Measurements from ENCODE around the gene ZNF281. TPM values are rescaled to one million over a fixed set of nuclear protein-coding genes. Genes with fewer than 3 reads are reported as not detected.
"Not testable (repeated sequence)": the region's sequence is repeated elsewhere in the genome, so short reads cannot be mapped to it uniquely, and the experiment has no call there.

ZNF281 gene
- total RNA-seq, 2 experiments from 2014 or later: 6.4 to 7.5 TPM

GRCh38 chr1:200427744-200428143 is 17.9 kb upstream of the ZNF281 start:
- CTCF ChIA-PET: interaction anchor here (1.0 kb wide), 1 partner anchor 148 kb away, joined by 3 read pairs; no protein-coding TSS in a partner anchor
- intact Hi-C loops (cut with micrococcal nuclease): no loop called here
- DNase-seq: no peak
- H3K27ac Mint-ChIP-seq: no peak overlapping the region
- peaks cover 6% of the 10 kb centered on the region for H3K4me1 Mint-ChIP-seq (ENCODE audit: low read depth)
- no peaks in the 10 kb centered on the region for H3K36me3 Mint-ChIP-seq (ENCODE audit: low read depth)
- H3K9me3 Mint-ChIP-seq: no peaks in the 10 kb centered on the region
- no peaks in the 10 kb centered on the region for H3K27me3 Mint-ChIP-seq (ENCODE audit: low read depth)
- H3K4me3 Mint-ChIP-seq: no peak overlapping the region

- Mint-ChIP-seq H3K27ac (no peak overlapping the region), H3K4me3 (no peak overlapping the region), H3K4me1 (ENCODE audit: low read depth) (peaks cover 4% of the 10 kb centered on the region), H3K36me3 (ENCODE audit: low read depth) (no peaks in the 10 kb centered on the region), H3K27me3 (ENCODE audit: low read depth) (no peaks in the 10 kb centered on the region), H3K9me3 (no peaks in the 10 kb centered on the region)
- DNase-seq: no peak
- CTCF ChIA-PET: no interaction called here
- intact Hi-C loops (cut with micrococcal nuclease): no loop called here
These were observed 16.4 kb upstream of the ZNF281 start for GRCh38 chr1:200426196-200426595.

- no peak overlapping the region for H3K27ac Mint-ChIP-seq
These were observed 13.4 kb upstream of the ZNF281 start for GRCh38 chr1:200423235-200423634.

GRCh38 chr1:200422211-200422610 is 12.4 kb upstream of the ZNF281 start:
- Mint-ChIP-seq H3K4me1 (ENCODE audit: low read depth) (no peaks in the 10 kb centered on the region), H3K36me3 (ENCODE audit: low read depth) (no peaks in the 10 kb centered on the region), H3K27me3 (ENCODE audit: low read depth) (peaks cover 4% of the 10 kb centered on the region), H3K27ac (no peak overlapping the region), H3K4me3 (no peak overlapping the region), H3K9me3 (no peaks in the 10 kb centered on the region)
- CTCF ChIA-PET: interaction anchor here (1.5 kb wide), 1 partner anchor 69 kb away, joined by 4 read pairs; no protein-coding TSS in a partner anchor
- DNase-seq: no peak
- intact Hi-C loops (cut with micrococcal nuclease): no loop called here

More at GRCh38 chr1:200423235-200423634, 13.4 kb upstream of the ZNF281 start:
- H3K36me3 Mint-ChIP-seq (ENCODE audit: low read depth): no peaks in the 10 kb centered on the region
- no peaks in the 10 kb centered on the region for H3K4me1 Mint-ChIP-seq (ENCODE audit: low read depth)
- no peaks in the 10 kb centered on the region for H3K9me3 Mint-ChIP-seq
- CTCF ChIA-PET: interaction anchor here (0.5 kb wide), 1 partner anchor 11 kb away, joined by 3 read pairs; no protein-coding TSS in a partner anchor
- H3K4me3 Mint-ChIP-seq: no peak overlapping the region
- intact Hi-C loops (cut with micrococcal nuclease): no loop called here
- H3K27me3 Mint-ChIP-seq (ENCODE audit: low read depth): peaks cover under 1% of the 10 kb centered on the region
- DNase-seq: no peak

GRCh38 chr1:200415789-200416593 is 6.2 kb upstream of the ZNF281 start:
- no peak for DNase-seq
- no peak overlapping the region for H3K4me3 Mint-ChIP-seq
- H3K27me3 Mint-ChIP-seq (ENCODE audit: low read depth): peaks cover 4% of the 10 kb centered on the region
- no peaks in the 10 kb centered on the region for H3K36me3 Mint-ChIP-seq (ENCODE audit: low read depth)
- CTCF ChIA-PET: interaction anchor here (0.6 to 1.1 kb wide), 2 partner anchors 74 to 94 kb away, joined by 4 to 7 read pairs; no protein-coding TSS in a partner anchor
- H3K27ac Mint-ChIP-seq: no peak overlapping the region
- intact Hi-C loops (cut with micrococcal nuclease): no loop called here
- no peaks in the 10 kb centered on the region for H3K9me3 Mint-ChIP-seq
- H3K4me1 Mint-ChIP-seq (ENCODE audit: low read depth): peaks cover 9% of the 10 kb centered on the region

GRCh38 chr1:200415227-200415626 is 5.4 kb upstream of the ZNF281 start:
- Mint-ChIP-seq H3K27me3 (ENCODE audit: low read depth) (peaks cover 4% of the 10 kb centered on the region), H3K4me3 (no peak overlapping the region), H3K27ac (no peak overlapping the region), H3K36me3 (ENCODE audit: low read depth) (no peaks in the 10 kb centered on the region), H3K9me3 (no peaks in the 10 kb centered on the region), H3K4me1 (ENCODE audit: low read depth) (peaks cover 16% of the 10 kb centered on the region)
- CTCF ChIA-PET: interaction anchor here (1.1 kb wide), 1 partner anchor 95 kb away, joined by 4 read pairs; no protein-coding TSS in a partner anchor
- intact Hi-C loops (cut with micrococcal nuclease): no loop called here
- no peak for DNase-seq

GRCh38 chr1:200414657-200415056 is 4.8 kb upstream of the ZNF281 start:
- CTCF ChIA-PET: no interaction called here
- H3K9me3 Mint-ChIP-seq: no peaks in the 10 kb centered on the region
- peaks cover 4% of the 10 kb centered on the region for H3K27me3 Mint-ChIP-seq (ENCODE audit: low read depth)
- H3K27ac Mint-ChIP-seq: no peak overlapping the region
- intact Hi-C loops (cut with micrococcal nuclease): no loop called here
- DNase-seq: no peak
- H3K4me3 Mint-ChIP-seq: no peak overlapping the region
- peaks cover 1% of the 10 kb centered on the region for H3K36me3 Mint-ChIP-seq (ENCODE audit: low read depth)
- H3K4me1 Mint-ChIP-seq (ENCODE audit: low read depth): peaks cover 19% of the 10 kb centered on the region

- CTCF ChIA-PET; H3K27ac Mint-ChIP-seq; H3K27me3 Mint-ChIP-seq (ENCODE audit: low read depth); H3K9me3 Mint-ChIP-seq; intact Hi-C loops (cut with micrococcal nuclease); H3K36me3 Mint-ChIP-seq (ENCODE audit: low read depth); H3K4me3 Mint-ChIP-seq; DNase-seq: not testable (repeated sequence)
- peaks cover 23% of the 10 kb centered on the region for H3K4me1 Mint-ChIP-seq (ENCODE audit: low read depth)
These were observed 3.9 kb upstream of the ZNF281 start for GRCh38 chr1:200413766-200414165.

GRCh38 chr1:200411406-200412257 is 1.8 kb upstream of the ZNF281 start:
- intact Hi-C loops (cut with micrococcal nuclease): loop anchor here (2.0 kb wide), 1 partner anchor 259 kb away; no protein-coding TSS in a partner anchor
- Mint-ChIP-seq H3K27me3 (ENCODE audit: low read depth) (no peaks in the 10 kb centered on the region), H3K4me3 (no peak overlapping the region), H3K36me3 (ENCODE audit: low read depth) (peaks cover 22% of the 10 kb centered on the region), H3K4me1 (ENCODE audit: low read depth) (peaks cover 44% of the 10 kb centered on the region), H3K27ac (no peak overlapping the region), H3K9me3 (no peaks in the 10 kb centered on the region)
- CTCF ChIA-PET: interaction anchor here (0.6 kb wide), 1 partner anchor 21 kb away, joined by 3 read pairs; no protein-coding TSS in a partner anchor
- DNase-seq: no peak

GRCh38 chr1:200410566-200410878 is 686 bp upstream of the ZNF281 start:
- H3K36me3 Mint-ChIP-seq (ENCODE audit: low read depth): peaks cover 30% of the 10 kb centered on the region
- CTCF ChIA-PET: no interaction called here

GRCh38 chr1:200409203-200409760 is 554 bp downstream of the ZNF281 start:
- H3K27ac Mint-ChIP-seq: peak overlapping the region; percentile 93
- peak; percentile 51 for DNase-seq
- CTCF ChIA-PET: no interaction called here
- peak overlapping the region; percentile 96 for H3K4me3 Mint-ChIP-seq
- intact Hi-C loops (cut with micrococcal nuclease): no loop called here
- peaks cover 37% of the 10 kb centered on the region for H3K36me3 Mint-ChIP-seq (ENCODE audit: low read depth)
- H3K9me3 Mint-ChIP-seq: no peaks in the 10 kb centered on the region
- H3K27me3 Mint-ChIP-seq (ENCODE audit: low read depth): no peaks in the 10 kb centered on the region
- peaks cover 53% of the 10 kb centered on the region for H3K4me1 Mint-ChIP-seq (ENCODE audit: low read depth)

More at GRCh38 chr1:200410566-200410878, 686 bp upstream of the ZNF281 start:
- peaks cover 46% of the 10 kb centered on the region for H3K4me1 Mint-ChIP-seq (ENCODE audit: low read depth)
- intact Hi-C loops (cut with micrococcal nuclease): loop anchor here (1.0 to 2.0 kb wide), 8 partner anchors 38 to 469 kb away; no protein-coding TSS in a partner anchor
- H3K4me3 Mint-ChIP-seq: peak overlapping the region; percentile 96
- no peaks in the 10 kb centered on the region for H3K9me3 Mint-ChIP-seq
- H3K27ac Mint-ChIP-seq: peak overlapping the region; percentile 93
- no peaks in the 10 kb centered on the region for H3K27me3 Mint-ChIP-seq (ENCODE audit: low read depth)
- peak; percentile 8 for DNase-seq

GRCh38 chr1:200406161-200406797 is 3.6 kb downstream of the ZNF281 start:
- peaks cover 42% of the 10 kb centered on the region for H3K36me3 Mint-ChIP-seq (ENCODE audit: low read depth)
- H3K27ac Mint-ChIP-seq: no peak overlapping the region
- no peaks in the 10 kb centered on the region for H3K27me3 Mint-ChIP-seq (ENCODE audit: low read depth)
- CTCF ChIA-PET: interaction anchor here (0.8 to 1.7 kb wide), 2 partner anchors 84 to 99 kb away, joined by 3 read pairs; no protein-coding TSS in a partner anchor
- intact Hi-C loops (cut with micrococcal nuclease): no loop called here
- no peak for DNase-seq
- no peaks in the 10 kb centered on the region for H3K9me3 Mint-ChIP-seq
- peaks cover 59% of the 10 kb centered on the region for H3K4me1 Mint-ChIP-seq (ENCODE audit: low read depth)
- no peak overlapping the region for H3K4me3 Mint-ChIP-seq

Measured in activated naive CD4-positive, alpha-beta T cell treated with anti-CD3 and anti-CD28 coated beads for 36 hours (primary cell).